ENCODE measurements around the gene RPL27A.

GRCh38 chr11:8704136-8704535, 21.5 kb downstream of the RPL27A start:
- TF ChIP-seq, protein P1, sequence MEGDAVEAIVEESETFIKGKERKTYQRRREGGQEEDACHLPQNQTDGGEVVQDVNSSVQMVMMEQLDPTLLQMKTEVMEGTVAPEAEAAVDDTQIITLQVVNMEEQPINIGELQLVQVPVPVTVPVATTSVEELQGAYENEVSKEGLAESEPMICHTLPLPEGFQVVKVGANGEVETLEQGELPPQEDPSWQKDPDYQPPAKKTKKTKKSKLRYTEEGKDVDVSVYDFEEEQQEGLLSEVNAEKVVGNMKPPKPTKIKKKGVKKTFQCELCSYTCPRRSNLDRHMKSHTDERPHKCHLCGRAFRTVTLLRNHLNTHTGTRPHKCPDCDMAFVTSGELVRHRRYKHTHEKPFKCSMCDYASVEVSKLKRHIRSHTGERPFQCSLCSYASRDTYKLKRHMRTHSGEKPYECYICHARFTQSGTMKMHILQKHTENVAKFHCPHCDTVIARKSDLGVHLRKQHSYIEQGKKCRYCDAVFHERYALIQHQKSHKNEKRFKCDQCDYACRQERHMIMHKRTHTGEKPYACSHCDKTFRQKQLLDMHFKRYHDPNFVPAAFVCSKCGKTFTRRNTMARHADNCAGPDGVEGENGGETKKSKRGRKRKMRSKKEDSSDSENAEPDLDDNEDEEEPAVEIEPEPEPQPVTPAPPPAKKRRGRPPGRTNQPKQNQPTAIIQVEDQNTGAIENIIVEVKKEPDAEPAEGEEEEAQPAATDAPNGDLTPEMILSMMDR (IDR thresholded peaks at IDR 0.05), result no peak
- TF ChIP-seq POLR2A (IDR thresholded peaks at IDR 0.05), result no peak
